Measurements from ENCODE around the gene TEX14. TPM values are rescaled to one million over a fixed set of nuclear protein-coding genes. Genes with fewer than 3 reads are reported as not detected.

TEX14 gene
- total RNA-seq, 1 experiment from 2014 or later: 0.31 TPM

DNA sequence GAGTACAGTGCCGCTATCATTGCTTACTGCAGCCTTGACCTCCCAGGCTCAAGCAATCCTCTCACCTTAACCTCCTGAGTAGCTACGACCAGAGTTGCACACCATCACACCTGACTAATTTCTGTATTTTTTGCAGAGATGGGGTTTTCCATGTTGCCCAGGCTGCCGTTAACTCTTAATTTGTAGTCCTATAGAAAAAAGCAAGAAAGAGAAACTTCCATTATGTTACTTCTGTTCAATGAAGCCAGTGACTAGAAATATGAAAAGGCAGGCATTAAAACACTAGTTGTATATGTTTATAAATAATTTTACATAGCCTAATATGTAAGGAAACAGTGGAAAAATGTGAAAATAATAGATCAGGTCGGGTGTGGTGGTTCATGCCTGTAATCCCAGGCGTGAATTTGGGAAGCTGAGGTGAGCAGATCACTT is 10.2 kb upstream of the TEX14 start:
- no peaks in the 10 kb centered on the region for H3K79me1 ChIP-seq (ENCODE audit: insufficient read depth, low read depth, low read length, poor library complexity, severe bottlenecking)
- H3K9me3 ChIP-seq (ENCODE audit: control insufficient read depth, low read depth, low read length): no peaks in the 10 kb centered on the region
- H3K79me2 ChIP-seq (ENCODE audit: insufficient read depth, low read length): no peaks in the 10 kb centered on the region
- no peak overlapping the region for H3K27ac ChIP-seq (ENCODE audit: insufficient read length, low read depth, low read length)
- no peak overlapping the region for H3K23ac ChIP-seq (ENCODE audit: insufficient read length, low read depth, low read length)
- H3K27me3 ChIP-seq (ENCODE audit: insufficient read depth, low read length): no peaks in the 10 kb centered on the region
- H4K8ac ChIP-seq (replicated peaks; ENCODE audit: insufficient read length, low read depth, low read length): no peak overlapping the region
- no peak overlapping the region for H3K14ac ChIP-seq (ENCODE audit: insufficient read depth, low read length)
- H2BK20ac ChIP-seq (ENCODE audit: low read depth, low read length, poor library complexity, severe bottlenecking): no peak overlapping the region
- no peaks in the 10 kb centered on the region for H4K20me1 ChIP-seq (ENCODE audit: control insufficient read depth, insufficient read depth, insufficient read length)
- H2AFZ ChIP-seq (ENCODE audit: low read length): no peak overlapping the region
- no peak overlapping the region for H2BK120ac ChIP-seq (ENCODE audit: low read depth, low read length, poor library complexity, severe bottlenecking)
- H2BK5ac ChIP-seq (ENCODE audit: insufficient read length, low read length): no peak overlapping the region
- DNase-seq: no peak
- H2BK15ac ChIP-seq (ENCODE audit: low read depth, low read length): no peak overlapping the region
- H3K18ac ChIP-seq (ENCODE audit: insufficient read length, low read depth, low read length): no peak overlapping the region
- H3K4me1 ChIP-seq (ENCODE audit: insufficient read depth, low read length): no peaks in the 10 kb centered on the region
- no peaks in the 10 kb centered on the region for H3K4me1 Mint-ChIP-seq
- TF ChIP-seq, protein P1, sequence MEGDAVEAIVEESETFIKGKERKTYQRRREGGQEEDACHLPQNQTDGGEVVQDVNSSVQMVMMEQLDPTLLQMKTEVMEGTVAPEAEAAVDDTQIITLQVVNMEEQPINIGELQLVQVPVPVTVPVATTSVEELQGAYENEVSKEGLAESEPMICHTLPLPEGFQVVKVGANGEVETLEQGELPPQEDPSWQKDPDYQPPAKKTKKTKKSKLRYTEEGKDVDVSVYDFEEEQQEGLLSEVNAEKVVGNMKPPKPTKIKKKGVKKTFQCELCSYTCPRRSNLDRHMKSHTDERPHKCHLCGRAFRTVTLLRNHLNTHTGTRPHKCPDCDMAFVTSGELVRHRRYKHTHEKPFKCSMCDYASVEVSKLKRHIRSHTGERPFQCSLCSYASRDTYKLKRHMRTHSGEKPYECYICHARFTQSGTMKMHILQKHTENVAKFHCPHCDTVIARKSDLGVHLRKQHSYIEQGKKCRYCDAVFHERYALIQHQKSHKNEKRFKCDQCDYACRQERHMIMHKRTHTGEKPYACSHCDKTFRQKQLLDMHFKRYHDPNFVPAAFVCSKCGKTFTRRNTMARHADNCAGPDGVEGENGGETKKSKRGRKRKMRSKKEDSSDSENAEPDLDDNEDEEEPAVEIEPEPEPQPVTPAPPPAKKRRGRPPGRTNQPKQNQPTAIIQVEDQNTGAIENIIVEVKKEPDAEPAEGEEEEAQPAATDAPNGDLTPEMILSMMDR (conservative IDR thresholded peaks at IDR 0.05): no peak
- no peak overlapping the region for H3K9ac ChIP-seq (ENCODE audit: extremely low read depth, insufficient read length, low read length)
- no CpG with 5 or more reads among the region's 5 CpGs for WGBS (ENCODE audit: extremely low coverage, insufficient read length, low lambda C conversion rate)
- H2AK5ac ChIP-seq (ENCODE audit: insufficient read length, low read length): no peak overlapping the region
- H4K91ac ChIP-seq (ENCODE audit: insufficient read length, low read depth, low read length): no peak overlapping the region
- H2BK12ac ChIP-seq (ENCODE audit: insufficient read length, low read depth, low read length): no peak overlapping the region
- H3K27ac Mint-ChIP-seq: no peak overlapping the region
- H3K23me2 ChIP-seq (ENCODE audit: insufficient read length, low read depth, low read length, poor library complexity, severe bottlenecking): no peaks in the 10 kb centered on the region
- peaks cover 0 to 3% of the 10 kb centered on the region in 2 experiments; a peak in 2 of 5 replicates for H3K9me3 Mint-ChIP-seq
- peaks cover 7 to 12% (median 9%) of the 10 kb centered on the region in 3 experiments; a peak in 6 of 7 replicates for H3K36me3 Mint-ChIP-seq (ENCODE audit: insufficient read depth in 1 of 3, low read depth in 3 of 3)
- no peak overlapping the region for H3K4me2 ChIP-seq (ENCODE audit: insufficient read depth, insufficient read length, low read length)
- H4K5ac ChIP-seq (ENCODE audit: insufficient read length, low read depth, low read length): no peak overlapping the region
- H3T11ph ChIP-seq (ENCODE audit: low read length): no peak overlapping the region
- no peak overlapping the region for H3K4ac ChIP-seq (ENCODE audit: low read depth, low read length)
- no peaks in the 10 kb centered on the region for H3K27me3 Mint-ChIP-seq (ENCODE audit: low read depth)
- no peak overlapping the region for H3K56ac ChIP-seq (ENCODE audit: insufficient read length, low read depth, low read length)
- no peak overlapping the region for H3K4me3 Mint-ChIP-seq
